ENCODE measurements around the gene MAPK7.

Gene MAPK7

GRCh38 chr17:19330271-19330670 is 48.0 kb upstream of the MAPK7 start:
- TF ChIP-seq, protein P1, sequence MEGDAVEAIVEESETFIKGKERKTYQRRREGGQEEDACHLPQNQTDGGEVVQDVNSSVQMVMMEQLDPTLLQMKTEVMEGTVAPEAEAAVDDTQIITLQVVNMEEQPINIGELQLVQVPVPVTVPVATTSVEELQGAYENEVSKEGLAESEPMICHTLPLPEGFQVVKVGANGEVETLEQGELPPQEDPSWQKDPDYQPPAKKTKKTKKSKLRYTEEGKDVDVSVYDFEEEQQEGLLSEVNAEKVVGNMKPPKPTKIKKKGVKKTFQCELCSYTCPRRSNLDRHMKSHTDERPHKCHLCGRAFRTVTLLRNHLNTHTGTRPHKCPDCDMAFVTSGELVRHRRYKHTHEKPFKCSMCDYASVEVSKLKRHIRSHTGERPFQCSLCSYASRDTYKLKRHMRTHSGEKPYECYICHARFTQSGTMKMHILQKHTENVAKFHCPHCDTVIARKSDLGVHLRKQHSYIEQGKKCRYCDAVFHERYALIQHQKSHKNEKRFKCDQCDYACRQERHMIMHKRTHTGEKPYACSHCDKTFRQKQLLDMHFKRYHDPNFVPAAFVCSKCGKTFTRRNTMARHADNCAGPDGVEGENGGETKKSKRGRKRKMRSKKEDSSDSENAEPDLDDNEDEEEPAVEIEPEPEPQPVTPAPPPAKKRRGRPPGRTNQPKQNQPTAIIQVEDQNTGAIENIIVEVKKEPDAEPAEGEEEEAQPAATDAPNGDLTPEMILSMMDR (IDR thresholded peaks at IDR 0.05; ENCODE audit: insufficient read depth, low read length, poor library complexity, severe bottlenecking) = no peak
- TF ChIP-seq EZH2phosphoT487 (conservative IDR thresholded peaks at IDR 0.05; ENCODE audit: low read length) = no peak
- H3K27me3 ChIP-seq (ENCODE audit: low read length) = no peaks in the 10 kb centered on the region
- H3K27ac ChIP-seq (ENCODE audit: low read depth, low read length) = no peak overlapping the region
- H4K20me1 ChIP-seq (ENCODE audit: low read depth, low read length) = no peaks in the 10 kb centered on the region
- no peaks in the 10 kb centered on the region for H3K9me2 ChIP-seq (replicated peaks; ENCODE audit: insufficient read depth, low read length)
- H3F3A ChIP-seq (ENCODE audit: insufficient read depth) = no peaks in the 10 kb centered on the region
- H3K79me2 ChIP-seq (ENCODE audit: insufficient read depth, low read length) = no peaks in the 10 kb centered on the region
- no peak overlapping the region for H3K4me3 ChIP-seq (ENCODE audit: insufficient read depth, low read length, poor library complexity, severe bottlenecking)
- H3K36me3 ChIP-seq (ENCODE audit: low read length) = no peaks in the 10 kb centered on the region
- H3K9me3 ChIP-seq (ENCODE audit: insufficient read depth, low read length) = no peaks in the 10 kb centered on the region
- H3K9ac ChIP-seq (ENCODE audit: low read length) = no peak overlapping the region
- no peak overlapping the region for H2AFZ ChIP-seq (ENCODE audit: low read depth, low read length, severe bottlenecking)
- no peak overlapping the region for H3K4me2 ChIP-seq (ENCODE audit: low read depth, low read length, poor library complexity, severe bottlenecking)

DNA sequence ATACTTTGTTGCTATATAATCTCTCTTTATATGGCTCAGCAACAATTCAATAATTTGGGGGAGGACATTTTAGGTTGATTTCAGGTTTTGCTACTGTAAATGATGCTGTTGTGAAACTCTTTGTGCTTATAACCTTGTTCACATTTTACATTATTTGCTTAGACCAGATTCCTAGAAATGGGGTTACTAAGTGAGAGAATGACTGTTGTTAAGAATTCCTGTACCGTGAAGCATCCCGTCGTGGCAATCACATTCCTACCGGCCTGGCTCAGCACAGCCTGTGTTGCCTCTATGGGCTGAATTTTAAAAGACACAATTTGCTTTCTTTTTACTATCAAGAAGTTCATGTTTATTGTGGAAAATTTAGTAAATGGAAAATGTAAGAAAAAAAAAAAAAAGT is 47.2 kb upstream of the MAPK7 start:
- no peak for TF ChIP-seq EZH2phosphoT487 (conservative IDR thresholded peaks at IDR 0.05; ENCODE audit: low read length)
- H3K9ac ChIP-seq (ENCODE audit: low read length) = no peak overlapping the region
- no peak overlapping the region for H3K4me3 ChIP-seq (ENCODE audit: insufficient read depth, low read length, poor library complexity, severe bottlenecking)
- no peaks in the 10 kb centered on the region for H3K79me2 ChIP-seq (ENCODE audit: insufficient read depth, low read length)
- no peak overlapping the region for H3K4me2 ChIP-seq (ENCODE audit: low read depth, low read length, poor library complexity, severe bottlenecking)
- no peaks in the 10 kb centered on the region for H3K9me3 ChIP-seq (ENCODE audit: insufficient read depth, low read length)
- no peak overlapping the region for H2AFZ ChIP-seq (ENCODE audit: low read depth, low read length, severe bottlenecking)
- H3K9me2 ChIP-seq (replicated peaks; ENCODE audit: insufficient read depth, low read length) = no peaks in the 10 kb centered on the region
- H3F3A ChIP-seq (ENCODE audit: insufficient read depth) = no peaks in the 10 kb centered on the region
- no peaks in the 10 kb centered on the region for H3K36me3 ChIP-seq (ENCODE audit: low read length)
- no peak overlapping the region for H3K27ac ChIP-seq (ENCODE audit: low read depth, low read length)
- H4K20me1 ChIP-seq (ENCODE audit: low read depth, low read length) = no peaks in the 10 kb centered on the region
- no peaks in the 10 kb centered on the region for H3K27me3 ChIP-seq (ENCODE audit: low read length)

DNA sequence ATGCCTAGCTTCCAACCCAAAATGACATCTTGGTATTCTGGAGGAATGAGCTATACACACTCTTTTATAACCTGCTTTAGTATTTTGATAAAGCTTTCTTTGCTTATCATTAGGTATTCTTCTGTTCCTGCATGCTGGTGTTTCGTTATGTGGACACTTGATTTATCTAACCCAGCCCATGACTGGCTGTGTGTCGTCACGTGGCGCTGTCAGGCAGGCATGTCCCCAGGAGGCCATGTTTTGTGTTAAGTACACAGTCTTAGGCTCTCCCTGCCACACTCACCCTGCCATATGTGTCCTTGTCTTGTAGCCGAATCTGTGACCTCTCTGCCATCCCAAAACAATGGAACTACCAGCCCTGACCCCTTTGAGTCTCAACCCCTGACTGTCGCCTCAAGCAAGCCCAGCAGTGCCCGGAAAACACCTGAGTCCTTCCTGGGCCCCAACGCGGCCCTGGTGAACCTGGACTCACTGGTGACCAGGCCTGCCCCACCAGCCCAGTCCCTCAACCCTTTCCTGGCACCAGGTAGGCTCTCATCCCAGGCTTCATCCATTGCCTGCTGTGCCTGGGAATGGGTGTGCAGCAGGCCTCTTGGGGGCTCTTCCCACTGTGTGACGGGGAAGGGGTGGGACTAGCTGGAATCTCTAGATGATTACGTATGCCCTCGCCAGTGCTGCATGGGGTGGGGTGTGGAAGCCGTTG is 46.6 kb upstream of the MAPK7 start:
- no peaks in the 10 kb centered on the region for H3K36me3 ChIP-seq (ENCODE audit: low read length)
- no peaks in the 10 kb centered on the region for H3F3A ChIP-seq (ENCODE audit: insufficient read depth)
- no peaks in the 10 kb centered on the region for H3K9me3 ChIP-seq (ENCODE audit: insufficient read depth, low read length)
- H3K79me2 ChIP-seq (ENCODE audit: insufficient read depth, low read length) = no peaks in the 10 kb centered on the region
- H4K20me1 ChIP-seq (ENCODE audit: low read depth, low read length) = no peaks in the 10 kb centered on the region
- H3K27ac ChIP-seq (ENCODE audit: low read depth, low read length) = no peak overlapping the region
- no peak overlapping the region for H3K9ac ChIP-seq (ENCODE audit: low read length)
- H2AFZ ChIP-seq (ENCODE audit: low read depth, low read length, severe bottlenecking) = no peak overlapping the region
- H3K9me2 ChIP-seq (replicated peaks; ENCODE audit: insufficient read depth, low read length) = no peaks in the 10 kb centered on the region
- TF ChIP-seq EZH2phosphoT487 (conservative IDR thresholded peaks at IDR 0.05; ENCODE audit: low read length) = no peak
- TF ChIP-seq, protein P1 (IDR thresholded peaks at IDR 0.05; ENCODE audit: insufficient read depth, low read length, poor library complexity, severe bottlenecking) = no peak
- no peak overlapping the region for H3K4me3 ChIP-seq (ENCODE audit: insufficient read depth, low read length, poor library complexity, severe bottlenecking)
- no peaks in the 10 kb centered on the region for H3K27me3 ChIP-seq (ENCODE audit: low read length)
- no peak overlapping the region for H3K4me2 ChIP-seq (ENCODE audit: low read depth, low read length, poor library complexity, severe bottlenecking)

GRCh38 chr17:19332371-19333131 is 45.7 kb upstream of the MAPK7 start:
- Histone ChIP-seq H4K20me1 (ENCODE audit: low read depth, low read length) (no peaks in the 10 kb centered on the region), H3K79me2 (ENCODE audit: insufficient read depth, low read length) (no peaks in the 10 kb centered on the region), H3K4me2 (ENCODE audit: low read depth, low read length, poor library complexity, severe bottlenecking) (no peak overlapping the region), H3K9me3 (ENCODE audit: insufficient read depth, low read length) (no peaks in the 10 kb centered on the region), H3K9ac (ENCODE audit: low read length) (no peak overlapping the region), H3F3A (ENCODE audit: insufficient read depth) (no peaks in the 10 kb centered on the region), H3K27ac (ENCODE audit: low read depth, low read length) (no peak overlapping the region), H3K36me3 (ENCODE audit: low read length) (no peaks in the 10 kb centered on the region), H3K9me2 (replicated peaks; ENCODE audit: insufficient read depth, low read length) (no peaks in the 10 kb centered on the region), H3K4me3 (ENCODE audit: insufficient read depth, low read length, poor library complexity, severe bottlenecking) (no peak overlapping the region), H2AFZ (ENCODE audit: low read depth, low read length, severe bottlenecking) (no peak overlapping the region), H3K27me3 (ENCODE audit: low read length) (no peaks in the 10 kb centered on the region)
- no peak for TF ChIP-seq EZH2phosphoT487 (conservative IDR thresholded peaks at IDR 0.05; ENCODE audit: low read length)
- TF ChIP-seq, protein P1 (IDR thresholded peaks at IDR 0.05; ENCODE audit: insufficient read depth, low read length, poor library complexity, severe bottlenecking) = no peak

Data from SU-DHL-6 (cell line).